ENCODE results near the gene OR52L1.

The OR52L1 gene

DNA sequence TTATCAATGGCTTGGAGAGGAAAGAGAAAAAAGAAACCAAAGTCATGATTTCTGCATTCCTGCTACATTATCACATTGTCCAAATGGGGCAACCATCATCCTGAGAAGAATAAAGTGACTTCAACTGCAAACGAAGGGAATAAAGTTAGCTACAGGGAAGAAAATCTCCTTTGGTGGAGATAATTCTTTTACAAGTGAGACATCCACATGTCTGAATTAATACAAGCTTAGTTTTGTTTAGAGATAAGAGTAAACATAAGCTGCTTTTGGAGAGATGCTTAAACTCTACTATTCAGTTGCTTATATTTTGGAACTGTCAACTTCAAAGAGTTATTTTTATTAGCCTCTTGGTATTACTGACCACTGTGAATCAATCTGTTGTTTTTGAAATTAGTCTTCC is at the start of gene OR52L1:
TSS of gene OR52L1 (minus strand) at position 101 of the 400 bp plus-strand sequence. CDS start at position 46, 55 bp downstream.
- in situ Hi-C loops (cut with HindIII; ENCODE audit: low pct_ligation_motif_present, low pct_unique_long_range_greater_than_20kb, low sequenced_read_pairs): no loop called here
- DNase-seq: no peak

DNA sequence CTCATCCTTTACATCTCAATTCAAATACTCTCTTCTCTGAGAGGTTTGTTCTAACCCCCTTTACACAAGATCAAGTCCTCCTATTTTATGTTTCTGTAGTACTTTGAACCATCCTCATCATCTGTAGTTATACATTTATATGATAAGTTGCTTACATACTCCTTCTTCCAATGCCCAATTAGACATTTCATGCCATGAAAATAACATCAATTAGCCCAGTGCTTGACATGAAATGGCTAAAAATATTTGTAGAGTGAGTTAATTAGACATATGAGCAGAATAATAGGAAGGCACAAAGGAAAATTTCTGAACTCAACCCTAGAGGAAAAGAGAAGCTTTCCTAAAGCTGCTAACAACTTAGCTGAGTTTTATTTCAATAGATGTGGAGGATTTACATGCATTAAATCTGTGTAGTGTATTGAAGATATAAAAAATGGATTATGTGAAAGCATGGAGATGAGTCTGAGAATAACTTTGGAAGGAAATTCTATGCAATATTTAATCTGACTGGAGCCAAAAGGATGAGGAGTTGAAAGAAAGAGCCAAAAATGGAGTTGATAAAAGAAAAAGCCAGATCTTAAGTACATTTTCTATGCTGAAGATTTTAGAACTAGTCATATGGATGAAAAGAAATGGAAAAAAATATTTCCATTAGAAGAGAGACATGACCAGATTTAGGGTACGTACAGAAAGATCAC is 44.1 kb upstream of the OR52L1 start, which contains the start of gene OR56A1:
TSS of gene OR56A1 (minus strand) at position 51 of the 698 bp plus-strand sequence. CDS start 3,066 bp downstream, outside the sequence.
- in situ Hi-C loops (cut with HindIII; ENCODE audit: low pct_ligation_motif_present, low pct_unique_long_range_greater_than_20kb, low sequenced_read_pairs): no loop called here
- DNase-seq: no peak

DNA sequence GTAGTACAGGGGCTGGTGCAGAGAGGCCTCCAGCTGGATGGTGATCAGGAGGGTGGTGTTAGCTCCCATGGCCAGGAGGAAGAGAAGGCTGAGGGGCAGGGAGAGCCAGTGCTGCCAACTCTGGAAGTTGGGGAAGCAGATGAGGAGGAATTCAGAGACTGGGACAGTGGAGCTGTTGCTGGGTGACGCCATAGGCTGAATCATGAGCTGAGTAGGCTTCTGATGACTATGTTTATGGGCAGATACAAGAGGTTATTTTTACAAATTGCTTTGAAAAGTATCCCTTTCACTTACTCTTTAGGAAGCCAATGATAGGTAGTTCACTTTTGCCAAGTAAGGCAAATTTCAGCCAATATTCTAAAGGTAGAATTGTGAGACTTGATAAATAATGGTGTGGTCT is 40.7 kb upstream of the OR52L1 start:
- in situ Hi-C loops (cut with HindIII; ENCODE audit: low pct_ligation_motif_present, low pct_unique_long_range_greater_than_20kb, low sequenced_read_pairs): no loop called here
- DNase-seq: no peak

DNA sequence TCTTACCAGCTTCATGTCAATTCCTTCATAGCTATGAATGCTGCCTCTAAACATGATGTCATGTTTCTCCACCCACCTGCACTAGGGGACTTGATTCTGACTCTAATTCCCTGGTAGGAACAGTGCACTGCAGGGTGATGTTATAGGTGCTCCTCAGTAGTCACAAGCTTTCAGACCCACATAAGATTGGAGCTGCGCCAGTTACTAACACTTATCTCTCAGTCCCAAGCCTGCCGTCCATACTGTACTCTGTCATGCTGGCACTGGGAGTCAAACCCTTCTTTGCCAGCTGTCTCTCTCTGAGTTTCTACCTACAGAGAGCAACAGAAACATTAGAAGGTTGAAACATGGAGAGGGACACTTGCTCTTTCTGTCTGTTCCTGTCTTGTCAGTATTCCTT is 38.3 kb upstream of the OR52L1 start:
- DNase-seq: no peak
- in situ Hi-C loops (cut with HindIII; ENCODE audit: low pct_ligation_motif_present, low pct_unique_long_range_greater_than_20kb, low sequenced_read_pairs): no loop called here

DNA sequence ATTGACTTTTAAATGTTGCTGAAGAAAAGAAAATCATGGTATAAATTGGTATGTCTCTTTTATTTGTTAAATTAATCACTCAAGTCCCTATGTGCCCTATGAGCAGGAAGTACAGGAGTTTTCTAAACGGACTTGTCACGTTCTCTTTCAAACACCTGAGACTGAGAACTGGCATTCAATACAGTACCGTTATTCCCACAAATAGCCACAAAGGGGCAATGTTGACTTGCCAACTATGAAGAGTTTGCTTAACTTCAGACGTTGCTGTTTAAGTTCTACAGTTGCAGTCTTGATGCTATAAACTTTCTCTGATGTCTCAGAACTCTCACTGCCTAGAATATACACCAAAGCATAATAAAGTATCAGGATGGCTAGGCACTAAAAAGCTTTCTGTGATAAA is 36.2 kb upstream of the OR52L1 start:
- in situ Hi-C loops (cut with HindIII; ENCODE audit: low pct_ligation_motif_present, low pct_unique_long_range_greater_than_20kb, low sequenced_read_pairs): no loop called here
- DNase-seq: peak; percentile 45

DNA sequence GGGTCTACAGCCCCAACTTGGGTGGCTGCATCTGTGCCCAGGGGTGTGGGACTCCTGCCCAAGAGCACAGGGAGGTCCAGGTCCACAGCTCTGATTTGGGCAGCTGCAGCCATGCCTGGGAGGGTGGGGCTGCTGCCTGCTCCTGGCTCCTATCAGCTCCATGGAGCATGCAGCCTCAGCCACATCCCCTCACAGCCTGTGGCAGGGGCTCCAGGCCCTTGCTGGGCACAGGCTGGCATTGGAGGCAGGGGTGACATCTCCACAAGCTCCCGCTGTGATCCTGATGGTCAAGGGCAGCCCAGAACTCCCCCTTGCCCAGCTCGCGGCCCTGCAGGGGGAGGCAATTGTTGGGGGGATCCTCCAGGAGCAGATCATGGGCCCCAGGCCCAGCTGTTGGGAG is 26.3 kb upstream of the OR52L1 start:
- DNase-seq: no peak
- in situ Hi-C loops (cut with HindIII; ENCODE audit: low pct_ligation_motif_present, low pct_unique_long_range_greater_than_20kb, low sequenced_read_pairs): no loop called here

DNA sequence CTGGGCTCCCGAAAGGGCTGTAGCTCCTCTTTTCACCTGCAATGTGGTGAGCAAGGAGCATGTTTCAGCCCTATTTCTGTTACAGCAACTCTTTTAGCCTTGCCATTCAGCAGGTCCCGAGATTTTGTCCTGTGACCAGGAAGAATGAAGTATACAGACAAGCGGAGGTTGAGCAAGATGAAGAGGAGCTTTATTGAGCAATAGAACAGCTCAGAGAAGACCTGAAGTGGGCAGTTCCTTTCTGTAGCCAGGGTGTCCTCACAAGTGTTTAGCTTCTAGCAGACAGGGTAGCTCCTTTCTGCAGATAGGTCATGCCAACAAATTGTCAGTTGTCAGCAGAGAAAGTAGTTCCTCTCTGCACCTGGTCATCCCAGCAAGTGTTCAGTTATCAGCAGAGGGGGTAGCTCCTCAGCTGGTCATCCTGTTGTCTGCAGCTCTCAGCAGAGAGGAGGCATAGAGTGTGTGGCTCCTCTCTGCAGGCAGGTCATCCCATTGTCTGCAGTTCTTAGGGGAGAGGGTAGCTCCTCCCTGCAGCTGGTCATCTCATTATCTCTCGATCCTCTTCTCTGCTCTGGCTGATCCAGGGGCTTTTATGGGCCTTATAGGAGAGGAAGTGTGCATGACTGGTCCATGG is 25.4 kb upstream of the OR52L1 start:
- no peak for DNase-seq
- in situ Hi-C loops (cut with HindIII; ENCODE audit: low pct_ligation_motif_present, low pct_unique_long_range_greater_than_20kb, low sequenced_read_pairs): no loop called here

DNA sequence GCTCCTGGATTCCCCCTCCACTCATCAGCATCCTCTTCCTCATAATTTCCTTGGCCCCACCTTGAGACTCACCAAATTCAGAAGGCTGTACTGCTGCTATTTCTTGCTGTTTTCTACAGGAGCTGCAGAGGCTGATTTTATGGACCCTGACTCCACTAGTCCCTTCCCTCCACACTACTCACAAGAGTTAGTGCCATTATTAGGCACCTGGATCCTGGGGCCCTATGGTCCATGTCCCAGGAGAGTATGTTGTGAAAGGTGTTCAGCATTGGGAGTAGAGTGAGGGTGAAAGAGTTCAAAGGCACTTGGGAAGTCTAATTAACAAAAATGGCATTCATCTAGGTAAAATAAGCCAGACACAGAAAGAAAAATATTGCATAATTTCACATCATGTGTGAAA is 20.1 kb upstream of the OR52L1 start, which contains the start of gene OR56A4:
TSS of gene OR56A4 (minus strand) at position 101 of the 400 bp plus-strand sequence. CDS start 3,954 bp downstream, outside the sequence.
- in situ Hi-C loops (cut with HindIII; ENCODE audit: low pct_ligation_motif_present, low pct_unique_long_range_greater_than_20kb, low sequenced_read_pairs): no loop called here

DNA sequence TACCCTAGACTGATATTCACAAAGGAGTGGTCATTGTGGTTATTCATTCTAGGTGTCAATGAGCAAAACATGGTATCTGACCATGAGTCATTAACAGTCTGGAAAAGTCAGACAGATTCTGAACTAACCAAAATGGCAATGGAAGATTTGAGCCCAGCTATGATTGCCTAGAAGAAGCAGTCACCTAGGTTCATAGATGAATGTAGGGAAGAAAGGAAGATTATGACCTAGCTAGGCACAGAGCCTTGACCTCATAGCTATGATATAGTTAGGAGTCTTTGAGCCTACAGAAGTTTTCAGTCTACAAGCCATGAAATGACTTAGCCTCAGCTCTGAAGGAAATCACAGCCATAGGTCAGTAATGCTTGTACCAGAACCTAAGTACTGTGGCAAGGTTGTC is 19.6 kb upstream of the OR52L1 start:
- in situ Hi-C loops (cut with HindIII; ENCODE audit: low pct_ligation_motif_present, low pct_unique_long_range_greater_than_20kb, low sequenced_read_pairs): no loop called here
- no peak for DNase-seq

More for the DNA sequence above, 20.1 kb upstream of the OR52L1 start, which contains the start of gene OR56A4:
- no peak for DNase-seq

DNA sequence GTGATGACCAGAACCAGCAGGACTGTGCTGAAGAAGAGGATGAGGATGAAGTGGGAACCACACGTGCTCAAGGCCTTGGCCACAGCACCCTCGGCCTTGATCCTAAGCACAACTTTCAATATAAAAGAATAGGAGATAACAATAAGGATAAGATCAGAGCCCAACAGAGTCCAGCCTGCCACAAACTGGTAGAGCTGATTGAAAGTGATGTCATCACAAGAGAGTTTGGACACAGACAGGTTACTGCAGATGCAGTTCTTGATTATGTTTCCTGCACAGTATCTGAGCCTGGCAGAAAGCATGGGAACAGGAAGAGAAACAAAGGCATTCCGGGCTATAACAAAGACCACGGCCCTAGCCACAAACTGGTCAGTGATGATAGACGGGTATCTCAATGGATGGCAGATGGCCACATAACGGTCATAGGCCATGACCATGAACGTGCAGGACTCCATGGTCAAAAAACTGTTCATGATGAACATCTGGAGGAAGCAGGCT is 15.5 kb upstream of the OR52L1 start:
- in situ Hi-C loops (cut with HindIII; ENCODE audit: low pct_ligation_motif_present, low pct_unique_long_range_greater_than_20kb, low sequenced_read_pairs): no loop called here
- no peak for DNase-seq

DNA sequence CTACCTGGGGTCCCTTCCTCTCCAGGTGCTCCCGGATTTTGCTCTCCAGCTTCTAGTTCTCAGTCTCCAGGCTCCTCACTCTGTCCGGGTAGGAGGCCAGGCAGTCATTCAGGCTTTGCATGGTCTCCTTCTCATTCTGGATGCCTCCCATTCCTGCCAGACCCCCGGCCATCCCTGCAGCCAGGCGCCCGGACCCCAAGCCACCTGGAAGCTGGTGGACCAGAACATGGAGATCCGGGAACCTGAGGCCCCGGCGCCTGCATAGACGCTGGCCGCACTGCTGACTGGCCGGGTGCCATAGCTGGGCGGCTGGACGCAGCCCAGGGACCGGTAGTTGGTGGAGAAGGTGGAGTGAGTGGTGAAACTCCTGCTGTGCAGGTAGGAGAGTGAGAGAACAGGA is 8.0 kb upstream of the OR52L1 start:
- DNase-seq: no peak
- in situ Hi-C loops (cut with HindIII; ENCODE audit: low pct_ligation_motif_present, low pct_unique_long_range_greater_than_20kb, low sequenced_read_pairs): no loop called here

DNA sequence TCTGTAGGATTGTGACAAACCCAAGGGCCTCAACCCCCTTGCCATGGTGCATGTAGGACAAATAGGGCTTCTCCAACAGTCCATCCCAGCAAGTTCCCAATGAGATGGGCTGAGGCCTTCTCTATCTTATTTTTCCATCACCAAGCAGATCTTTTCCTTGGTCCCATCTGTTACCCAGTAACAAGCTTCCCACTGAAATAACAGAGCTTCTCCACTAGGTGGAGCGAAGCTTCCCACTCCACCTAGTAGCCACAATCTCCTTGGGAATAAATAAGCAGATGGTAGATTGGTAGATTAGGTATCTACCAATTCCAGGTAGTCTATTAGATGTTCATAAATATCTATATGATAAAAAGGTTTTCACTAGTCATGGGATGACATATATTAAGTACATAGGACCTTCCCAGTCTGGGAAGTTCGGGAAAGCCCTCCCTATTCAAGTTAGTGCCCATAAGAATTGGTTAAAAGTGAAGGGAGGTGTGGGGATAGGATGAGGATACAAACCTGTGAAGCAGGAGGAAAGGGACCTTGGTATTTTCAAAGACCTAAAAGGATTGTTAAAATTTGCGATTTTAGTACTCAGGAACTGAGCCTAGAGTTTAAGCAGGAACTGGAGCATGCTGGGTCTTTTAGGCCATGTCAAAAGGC is 5.9 kb upstream of the OR52L1 start:
- peak; percentile 8 for DNase-seq
- in situ Hi-C loops (cut with HindIII; ENCODE audit: low pct_ligation_motif_present, low pct_unique_long_range_greater_than_20kb, low sequenced_read_pairs): no loop called here

DNA sequence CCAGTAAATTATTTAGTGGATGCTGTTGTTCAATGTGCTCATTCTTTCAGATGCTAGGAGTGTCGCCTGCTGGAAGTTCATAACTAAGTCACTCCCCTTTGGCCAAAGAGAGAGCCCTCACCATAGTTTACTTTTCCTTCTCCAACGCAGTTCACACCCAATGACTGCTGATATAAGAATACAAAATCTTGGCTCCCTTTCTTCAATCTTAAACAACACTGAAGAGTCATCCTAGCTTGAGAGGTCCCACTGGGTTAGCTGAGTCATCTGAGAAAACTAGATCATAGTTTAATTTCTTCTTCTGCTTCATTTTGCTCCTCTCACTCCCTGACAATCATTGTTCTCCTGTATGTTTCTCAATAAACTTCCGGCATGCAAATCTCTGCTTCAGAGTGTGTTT is 5.4 kb upstream of the OR52L1 start:
- in situ Hi-C loops (cut with HindIII; ENCODE audit: low pct_ligation_motif_present, low pct_unique_long_range_greater_than_20kb, low sequenced_read_pairs): no loop called here

DNA sequence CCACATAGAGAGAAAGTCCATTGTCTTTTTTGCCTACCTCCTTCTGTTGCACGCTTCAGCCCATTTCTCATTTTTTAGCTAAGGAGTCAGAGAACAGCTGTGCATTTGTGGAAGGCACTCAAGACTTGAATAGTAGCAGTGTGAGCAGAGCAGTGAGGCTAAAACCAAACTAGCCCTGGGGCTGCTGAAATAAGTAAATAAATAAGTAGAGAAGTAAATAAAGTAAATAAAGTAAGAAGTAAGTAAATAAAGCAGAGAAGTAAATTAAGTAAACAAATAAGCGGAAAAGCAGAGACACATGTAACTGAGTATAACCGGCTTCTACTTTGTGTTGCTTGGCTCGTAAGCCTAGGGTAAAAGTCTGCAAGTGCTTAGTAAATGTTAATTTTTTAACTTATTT is 2.4 kb upstream of the OR52L1 start:
- in situ Hi-C loops (cut with HindIII; ENCODE audit: low pct_ligation_motif_present, low pct_unique_long_range_greater_than_20kb, low sequenced_read_pairs): no loop called here
- no peak for DNase-seq

More for the DNA sequence above, 5.4 kb upstream of the OR52L1 start:
- DNase-seq: no peak

DNA sequence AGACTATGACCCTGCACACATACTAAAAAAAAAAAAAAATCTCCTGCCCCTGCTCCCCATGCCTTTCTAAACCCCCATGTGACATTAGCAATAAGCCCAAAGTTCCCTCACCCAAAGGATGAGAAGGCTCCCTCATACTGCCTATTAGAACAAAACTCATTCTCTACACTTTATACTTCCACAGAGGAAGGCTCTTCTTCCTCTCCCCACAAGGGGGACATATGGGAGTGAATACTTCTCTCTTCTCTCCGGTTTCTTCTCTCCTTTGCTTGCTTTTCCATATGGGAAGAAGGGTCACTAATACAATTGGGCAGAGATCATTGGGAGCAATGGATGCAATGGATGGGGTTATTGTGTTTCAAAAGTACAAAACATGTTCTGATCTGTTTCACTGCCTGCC is 3.3 kb downstream of the OR52L1 start:
- no peak for DNase-seq
- in situ Hi-C loops (cut with HindIII; ENCODE audit: low pct_ligation_motif_present, low pct_unique_long_range_greater_than_20kb, low sequenced_read_pairs): no loop called here

DNA sequence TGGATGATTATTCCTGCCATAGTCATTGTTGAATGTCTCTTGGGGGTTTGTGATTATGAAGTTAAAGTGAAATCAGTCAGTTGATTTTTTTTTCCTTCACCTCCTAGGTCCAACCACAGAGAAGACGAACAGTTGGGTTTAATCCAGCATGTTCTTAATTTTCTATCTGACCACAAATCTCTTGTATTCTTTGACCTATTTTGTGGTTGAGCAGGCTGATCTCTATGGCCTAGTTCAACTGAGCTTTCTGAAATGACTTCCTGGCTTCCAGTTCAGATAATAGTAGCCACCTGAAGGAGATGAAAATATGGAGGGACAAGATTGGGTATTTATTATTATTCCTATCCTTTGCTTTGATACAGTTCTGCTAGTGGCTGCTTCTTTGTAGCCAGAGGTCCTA is 13.3 kb downstream of the OR52L1 start:
- in situ Hi-C loops (cut with HindIII; ENCODE audit: low pct_ligation_motif_present, low pct_unique_long_range_greater_than_20kb, low sequenced_read_pairs): no loop called here
- no peak for DNase-seq

DNA sequence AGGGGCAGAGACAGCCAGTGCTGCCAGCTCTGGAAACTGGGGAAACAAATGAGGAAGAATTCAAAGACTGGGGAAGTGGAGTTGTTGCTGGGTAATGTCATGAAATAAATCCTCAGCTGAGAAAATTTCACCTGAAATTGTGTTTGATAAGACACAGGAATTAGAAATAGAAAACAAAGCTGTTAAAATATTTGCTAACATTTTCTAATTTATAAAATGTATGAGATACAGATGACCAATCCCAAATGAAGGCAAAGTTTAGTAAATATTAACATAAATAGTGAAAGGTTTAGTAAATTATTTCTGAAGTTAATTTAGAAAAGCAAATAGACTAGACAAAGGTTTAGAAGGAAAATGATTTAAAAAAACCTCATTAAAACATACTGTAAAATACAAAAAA is 18.4 kb downstream of the OR52L1 start, which contains the start of gene OR56A5:
TSS of gene OR56A5 (minus strand) at position 101 of the 400 bp plus-strand sequence. CDS start at position 101, 0 bp downstream.
- in situ Hi-C loops (cut with HindIII; ENCODE audit: low pct_ligation_motif_present, low pct_unique_long_range_greater_than_20kb, low sequenced_read_pairs): no loop called here
- DNase-seq: no peak

DNA sequence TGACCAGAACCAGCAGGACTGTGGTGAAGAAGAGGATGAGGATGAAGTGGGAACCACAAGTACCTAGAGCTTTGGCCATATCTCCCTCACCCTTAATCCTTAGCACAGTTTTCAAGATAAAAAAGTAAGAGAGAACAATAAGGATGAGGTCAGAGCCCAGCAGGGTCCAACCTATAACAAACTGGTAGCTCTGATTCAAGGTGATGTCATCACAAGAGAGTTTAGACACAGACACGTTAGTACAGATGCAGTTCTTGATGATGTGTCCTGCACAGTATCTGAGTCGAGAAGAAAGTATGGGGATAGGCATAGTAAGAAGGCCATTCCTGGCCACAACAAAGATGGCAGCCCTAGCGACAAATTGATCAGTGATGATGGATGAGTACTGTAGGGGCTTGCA is 19.1 kb downstream of the OR52L1 start:
- no peak for DNase-seq
- in situ Hi-C loops (cut with HindIII; ENCODE audit: low pct_ligation_motif_present, low pct_unique_long_range_greater_than_20kb, low sequenced_read_pairs): no loop called here

DNA sequence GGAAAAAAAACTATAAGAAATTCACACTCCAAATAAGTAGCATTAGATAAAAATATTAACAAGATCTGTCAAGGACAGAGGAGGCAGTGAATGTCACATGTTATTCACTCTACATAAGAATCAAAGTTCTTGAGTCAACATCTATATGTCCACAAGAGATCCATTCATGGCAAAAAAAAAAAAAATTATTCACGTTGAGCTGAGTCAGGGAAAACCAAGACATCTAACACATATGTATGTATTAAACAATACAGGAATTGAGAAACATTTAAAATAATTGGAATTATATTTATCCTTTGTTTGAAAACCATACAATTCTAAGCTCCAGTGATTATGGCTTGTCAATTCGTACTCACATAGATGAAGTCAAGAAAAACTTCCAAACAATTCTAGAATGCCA is 19.8 kb downstream of the OR52L1 start:
- in situ Hi-C loops (cut with HindIII; ENCODE audit: low pct_ligation_motif_present, low pct_unique_long_range_greater_than_20kb, low sequenced_read_pairs): no loop called here
- DNase-seq: no peak
